BLaER1 treated with 17β-estradiol and CSF1 and Interleukin-3, amounts not matched to agents 10 nM and 100 nM (cell line): ENCODE results near the gene CYSTM1.

Experiments used
- H3K27ac ChIP-seq, 11 experiments: shearing (Covaris generic); formaldehyde crosslinking; 2 replicates each; pipeline ENCODE4 v1.8.1; 2022
- H3K27me3 ChIP-seq, 11 experiments: shearing (Covaris generic); formaldehyde crosslinking; 2 replicates each; pipeline ENCODE4 v1.8.1; 2022
- H3K36me3 ChIP-seq, 11 experiments: shearing (Covaris generic); formaldehyde crosslinking; 2 replicates each; pipeline ENCODE4 v1.8.1; 2022
- H3K4me1 ChIP-seq, 10 experiments: shearing (Covaris generic); formaldehyde crosslinking; 2 replicates each; pipeline ENCODE4 v1.8.1; 2022
- H3K4me2 ChIP-seq, 11 experiments: shearing (Covaris generic); formaldehyde crosslinking; 2 replicates each; pipeline ENCODE4 v1.8.1; 2022
- H3K4me3 ChIP-seq, 10 experiments: shearing (Covaris generic); formaldehyde crosslinking; 2 replicates each; pipeline ENCODE4 v1.8.1; 2022
- H3K9ac ChIP-seq, 11 experiments: shearing (Covaris generic); formaldehyde crosslinking; 2 replicates each; pipeline ENCODE4 v1.8.1; 2022
- H3K9me3 ChIP-seq, 11 experiments: shearing (Covaris generic); formaldehyde crosslinking; replicated peaks in 1 of 11; 2 replicates each; pipeline ENCODE4 v1.8.1; 2022
- H4K20me1 ChIP-seq, 11 experiments: shearing (Covaris generic); formaldehyde crosslinking; 2 replicates each; pipeline ENCODE4 v1.8.1; 2022
- Cebpa-rat ChIP-seq, 11 experiments: shearing (Covaris generic); IDR thresholded peaks; 2 replicates each; pipeline ENCODE4 v1.8.1; 2022

The CYSTM1 gene

DNA sequence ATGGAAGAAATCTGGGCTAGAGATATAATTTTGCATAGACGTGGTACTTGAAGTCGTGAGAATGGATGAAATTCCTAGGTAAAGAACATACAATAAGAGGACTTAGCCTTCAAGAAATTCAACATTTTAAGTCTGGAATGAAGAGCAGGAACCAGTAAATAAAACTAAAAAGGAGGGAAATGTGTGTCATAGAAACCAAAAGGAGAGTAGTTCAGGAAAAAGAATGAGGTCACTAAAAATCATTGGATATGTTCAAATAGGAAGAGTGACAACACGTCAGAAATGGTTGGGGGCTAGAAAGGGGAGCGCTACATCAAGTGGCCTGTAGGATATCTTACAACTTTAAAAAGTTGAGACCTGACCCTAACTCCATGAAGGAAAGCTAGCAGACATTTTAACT lies 83.9 kb downstream of the CYSTM1 start:
- H3K9ac ChIP-seq = no peak overlapping the region
- H3K9me3 ChIP-seq = peaks cover 0 to 18% (median 14%) of the 10 kb centered on the region in 11 experiments; a peak in 14 of 22 replicates
- H3K4me3 ChIP-seq = no peak overlapping the region
- peaks cover 7 to 75% (median 51%) of the 10 kb centered on the region in 10 experiments for H3K4me1 ChIP-seq
- peaks cover 0 to 17% (median 0%) of the 10 kb centered on the region in 11 experiments; a peak in 3 of 22 replicates for H4K20me1 ChIP-seq
- H3K36me3 ChIP-seq = peaks cover 22 to 74% (median 52%) of the 10 kb centered on the region in 11 experiments
- H3K27me3 ChIP-seq = no peaks in the 10 kb centered on the region
- no peak overlapping the region for H3K27ac ChIP-seq
- no peak overlapping the region for H3K4me2 ChIP-seq
- TF ChIP-seq Cebpa-rat (IDR thresholded peaks at IDR 0.05) = no peak

DNA sequence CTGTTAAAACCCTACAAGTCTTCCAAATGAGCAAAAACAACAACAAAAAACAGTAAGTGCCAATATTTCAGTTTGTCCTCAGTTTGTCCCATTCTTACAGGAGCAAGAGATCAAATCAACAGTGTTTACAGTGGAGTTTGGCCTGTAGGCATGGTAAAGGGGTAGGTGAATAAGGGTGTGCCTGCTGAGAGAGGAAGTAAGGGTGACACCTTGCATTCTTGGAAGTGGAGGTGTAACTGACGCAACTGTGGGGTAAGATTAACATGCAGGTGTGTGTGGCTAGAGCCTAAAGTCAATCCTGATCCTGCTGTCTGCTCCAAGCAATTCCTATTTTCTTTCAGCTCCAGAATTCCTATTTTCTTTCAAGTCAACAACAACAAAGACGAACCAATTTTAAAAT lies 84.5 kb downstream of the CYSTM1 start:
- TF ChIP-seq Cebpa-rat (IDR thresholded peaks at IDR 0.05) = no peak
- Histone ChIP-seq H3K27me3 (no peaks in the 10 kb centered on the region), H3K27ac (no peak overlapping the region), H3K4me1 (peaks cover under 1 to 69% (median 44%) of the 10 kb centered on the region in 10 experiments), H3K9ac (no peak overlapping the region), H3K4me2 (no peak overlapping the region), H4K20me1 (peaks cover 0 to 17% (median 0%) of the 10 kb centered on the region in 11 experiments; a peak in 3 of 22 replicates), H3K4me3 (no peak overlapping the region), H3K9me3 (peaks cover 0 to 18% (median 14%) of the 10 kb centered on the region in 11 experiments; a peak in 14 of 22 replicates), H3K36me3 (peaks cover 22 to 71% (median 52%) of the 10 kb centered on the region in 11 experiments)

DNA sequence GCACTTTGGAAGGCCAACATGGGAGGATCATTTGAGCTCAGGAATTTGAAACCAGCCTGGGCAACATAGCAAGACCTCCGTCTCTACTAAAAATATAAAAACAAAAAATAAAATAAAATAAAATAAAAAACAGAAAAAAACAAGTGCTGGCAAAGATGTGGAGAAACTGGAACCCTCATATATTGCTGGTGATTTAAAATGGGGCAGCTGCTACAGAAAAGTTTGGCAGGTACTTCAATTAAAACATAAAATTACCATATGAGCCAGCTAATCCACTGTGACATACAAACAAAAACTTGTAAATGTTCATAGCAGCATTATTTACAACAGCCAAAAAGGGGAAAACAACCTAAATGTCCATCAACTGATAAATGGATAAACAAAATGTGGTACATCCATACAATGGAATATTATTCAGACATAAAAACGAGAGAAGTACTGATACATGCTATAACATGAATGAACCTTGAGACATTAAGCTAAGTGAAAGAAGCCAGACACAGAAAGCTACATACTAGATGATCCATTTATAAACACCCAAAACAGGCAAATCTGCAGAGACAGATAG lies 85.2 kb downstream of the CYSTM1 start:
- Histone ChIP-seq H3K36me3 (peaks cover 22 to 64% (median 49%) of the 10 kb centered on the region in 11 experiments), H3K4me1 (peaks cover 2 to 65% (median 40%) of the 10 kb centered on the region in 10 experiments; a peak in 19 of 20 replicates), H3K27me3 (no peaks in the 10 kb centered on the region), H3K4me3 (no peak overlapping the region), H3K4me2 (peak overlapping the region in 2 of 11 experiments; percentile 72 to 75; a peak in 2 of 22 replicates), H4K20me1 (peaks cover 0 to 17% (median 0%) of the 10 kb centered on the region in 11 experiments; a peak in 3 of 22 replicates), H3K9ac (no peak overlapping the region), H3K27ac (no peak overlapping the region), H3K9me3 (peaks cover 0 to 18% (median 14%) of the 10 kb centered on the region in 11 experiments; a peak in 14 of 22 replicates)
- no peak for TF ChIP-seq Cebpa-rat (IDR thresholded peaks at IDR 0.05)

DNA sequence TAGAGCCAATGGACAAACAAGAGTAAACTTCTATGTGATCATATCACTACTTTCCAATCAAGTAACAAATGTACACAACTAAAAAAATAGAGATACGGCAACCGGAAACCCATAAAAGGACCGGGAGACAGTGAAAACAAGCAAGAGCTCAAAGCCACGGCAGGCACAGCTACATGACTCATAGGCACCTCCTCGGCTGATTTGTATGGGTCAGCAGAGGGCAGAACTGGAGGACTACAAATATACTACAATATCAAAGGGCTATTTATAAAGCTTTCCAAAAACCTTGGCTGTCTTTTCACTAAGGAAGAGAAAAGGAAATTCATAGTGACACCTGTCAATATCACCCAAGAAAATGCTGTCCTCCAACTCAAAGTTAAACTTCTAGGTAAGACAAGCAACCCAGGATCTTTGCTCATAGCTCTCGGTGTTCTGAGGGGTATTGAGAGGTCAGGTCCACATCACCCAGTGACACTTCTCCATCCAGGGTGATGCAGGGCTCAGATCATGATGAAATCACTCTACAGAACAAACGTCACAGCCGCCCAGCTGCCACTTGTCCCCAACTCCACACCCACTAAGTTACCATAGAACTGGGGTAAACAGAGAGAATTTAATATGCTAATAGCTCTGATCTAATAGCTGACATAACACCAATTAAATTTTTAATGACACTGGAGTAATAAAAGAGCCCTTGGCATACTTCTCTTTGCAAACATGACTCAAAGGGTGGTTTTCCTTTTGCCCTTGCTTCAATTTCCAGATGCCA lies 86.6 kb downstream of the CYSTM1 start:
- no peak for TF ChIP-seq Cebpa-rat (IDR thresholded peaks at IDR 0.05)
- H3K36me3 ChIP-seq = peaks cover 22 to 60% (median 48%) of the 10 kb centered on the region in 11 experiments
- H3K4me2 ChIP-seq = peak overlapping the region in 5 of 11 experiments; percentile 20 to 75 (median 46); a peak in 9 of 22 replicates
- H3K4me1 ChIP-seq = peaks cover 16 to 65% (median 41%) of the 10 kb centered on the region in 10 experiments
- H3K27me3 ChIP-seq = no peaks in the 10 kb centered on the region
- H3K9me3 ChIP-seq = peaks cover 0 to 18% (median 14%) of the 10 kb centered on the region in 11 experiments; a peak in 14 of 22 replicates
- H3K4me3 ChIP-seq = no peak overlapping the region
- peak overlapping the region in 3 of 11 experiments; percentile 11 to 47 (median 36); a peak in 4 of 22 replicates for H3K9ac ChIP-seq
- peaks cover 0 to 24% (median 0%) of the 10 kb centered on the region in 11 experiments; a peak in 6 of 22 replicates for H4K20me1 ChIP-seq
- peak overlapping the region in 4 of 11 experiments; percentile 39 to 61 (median 51); a peak in 9 of 22 replicates for H3K27ac ChIP-seq

DNA sequence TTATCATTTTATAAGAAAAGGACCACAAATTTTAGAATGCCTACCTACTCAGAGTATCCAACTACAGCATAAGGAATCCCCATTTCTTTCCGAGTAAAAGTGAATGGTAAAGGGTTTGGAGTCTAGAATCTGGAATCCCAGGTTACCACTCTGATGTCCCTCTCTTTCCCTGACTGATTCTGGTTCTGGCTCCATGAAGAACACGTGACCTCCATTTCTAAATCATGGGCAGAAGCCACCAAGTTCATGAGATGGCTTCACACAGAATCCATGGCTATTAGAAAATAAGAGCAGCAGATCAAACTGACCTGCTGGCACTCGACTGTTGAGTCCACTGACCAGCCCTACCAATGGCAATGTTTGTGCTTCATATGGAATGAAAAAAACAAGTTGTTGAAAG lies 87.2 kb downstream of the CYSTM1 start:
- H3K27ac ChIP-seq = peak overlapping the region in 4 of 11 experiments; percentile 39 to 61 (median 51); a peak in 8 of 22 replicates
- peaks cover 22 to 60% (median 48%) of the 10 kb centered on the region in 11 experiments for H3K36me3 ChIP-seq
- H3K27me3 ChIP-seq = no peaks in the 10 kb centered on the region

DNA sequence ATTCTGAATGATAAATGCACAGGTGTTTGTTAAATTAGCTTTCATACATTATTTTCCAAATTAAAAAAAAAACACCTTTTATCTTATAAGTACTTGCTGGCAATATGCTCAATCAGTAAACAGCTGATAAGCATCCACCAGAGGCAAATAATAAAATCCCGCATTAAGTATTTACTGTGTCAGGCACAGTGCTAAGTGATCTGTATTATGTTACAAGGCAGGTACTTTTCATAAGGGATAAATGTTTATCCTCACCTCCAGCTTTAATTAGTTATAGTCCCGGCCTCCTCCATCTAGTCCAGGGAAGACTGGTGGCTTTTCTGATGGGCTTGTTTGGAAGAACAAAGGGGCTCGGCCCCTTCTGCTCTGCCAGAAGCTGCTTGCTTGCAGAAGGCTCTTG lies 87.9 kb downstream of the CYSTM1 start:
- Histone ChIP-seq H4K20me1 (peaks cover 0 to 33% (median 0%) of the 10 kb centered on the region in 11 experiments; a peak in 7 of 22 replicates), H3K36me3 (peaks cover 21 to 55% (median 42%) of the 10 kb centered on the region in 11 experiments), H3K9me3 (peaks cover 0 to 18% (median 14%) of the 10 kb centered on the region in 11 experiments; a peak in 14 of 22 replicates), H3K27ac (no peak overlapping the region), H3K27me3 (no peaks in the 10 kb centered on the region), H3K4me2 (0 out of 22 replicates have a peak overlapping the region, but pooled peaks of 1 of the 11 experiments have one; percentile 46), H3K4me1 (peaks cover 29 to 66% (median 45%) of the 10 kb centered on the region in 10 experiments), H3K4me3 (no peak overlapping the region), H3K9ac (no peak overlapping the region)
- TF ChIP-seq Cebpa-rat (IDR thresholded peaks at IDR 0.05) = no peak

More for the DNA sequence above, 87.2 kb downstream of the CYSTM1 start:
- Histone ChIP-seq H3K4me2 (peak overlapping the region in 5 of 11 experiments; percentile 8 to 75 (median 46); a peak in 9 of 22 replicates), H3K4me1 (peaks cover 23 to 66% (median 44%) of the 10 kb centered on the region in 10 experiments), H3K4me3 (no peak overlapping the region), H4K20me1 (peaks cover 0 to 31% (median 0%) of the 10 kb centered on the region in 11 experiments; a peak in 7 of 22 replicates), H3K9me3 (peaks cover 0 to 18% (median 14%) of the 10 kb centered on the region in 11 experiments; a peak in 14 of 22 replicates), H3K9ac (peak overlapping the region in 1 of 11 experiments; percentile 47; a peak in 1 of 22 replicates)
- TF ChIP-seq Cebpa-rat (IDR thresholded peaks at IDR 0.05) = no peak

DNA sequence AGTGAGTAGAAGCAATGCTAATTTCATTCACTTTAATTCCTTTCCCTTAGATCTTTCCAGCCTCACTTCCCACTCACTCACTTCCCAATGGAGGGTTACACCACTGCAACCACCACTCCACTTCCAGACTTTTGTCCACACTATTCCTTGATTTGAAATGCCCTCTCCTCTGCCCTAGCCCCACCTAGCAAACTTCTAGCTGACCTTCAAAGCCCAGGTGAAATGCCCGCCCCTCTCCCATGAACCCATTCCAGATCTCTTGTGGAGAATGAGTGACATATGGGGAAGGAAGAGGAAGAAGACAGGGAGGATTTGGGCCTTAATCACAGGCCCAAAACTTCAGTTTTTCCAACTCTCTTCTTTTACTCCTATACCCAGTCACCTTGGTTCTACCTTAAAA lies 90.9 kb downstream of the CYSTM1 start:
- no peaks in the 10 kb centered on the region for H3K27me3 ChIP-seq
- H3K36me3 ChIP-seq = peaks cover 5 to 43% (median 20%) of the 10 kb centered on the region in 11 experiments; a peak in 17 of 22 replicates
- peaks cover 0 to 2% (median under 1%) of the 10 kb centered on the region in 11 experiments; a peak in 6 of 22 replicates for H3K9me3 ChIP-seq
- peaks cover 37 to 61% (median 48%) of the 10 kb centered on the region in 10 experiments for H3K4me1 ChIP-seq
- H3K4me3 ChIP-seq = no peak overlapping the region
- peaks cover 0 to 30% (median 0%) of the 10 kb centered on the region in 11 experiments; a peak in 7 of 22 replicates for H4K20me1 ChIP-seq
- H3K27ac ChIP-seq = no peak overlapping the region; a peak in 1 of 22 replicates
- peak overlapping the region in 1 of 11 experiments; percentile 49; a peak in 1 of 22 replicates for H3K9ac ChIP-seq
- peak overlapping the region; percentile 75 to 93 (median 85); a peak in 20 of 22 replicates for H3K4me2 ChIP-seq
- no peak for TF ChIP-seq Cebpa-rat (IDR thresholded peaks at IDR 0.05)

DNA sequence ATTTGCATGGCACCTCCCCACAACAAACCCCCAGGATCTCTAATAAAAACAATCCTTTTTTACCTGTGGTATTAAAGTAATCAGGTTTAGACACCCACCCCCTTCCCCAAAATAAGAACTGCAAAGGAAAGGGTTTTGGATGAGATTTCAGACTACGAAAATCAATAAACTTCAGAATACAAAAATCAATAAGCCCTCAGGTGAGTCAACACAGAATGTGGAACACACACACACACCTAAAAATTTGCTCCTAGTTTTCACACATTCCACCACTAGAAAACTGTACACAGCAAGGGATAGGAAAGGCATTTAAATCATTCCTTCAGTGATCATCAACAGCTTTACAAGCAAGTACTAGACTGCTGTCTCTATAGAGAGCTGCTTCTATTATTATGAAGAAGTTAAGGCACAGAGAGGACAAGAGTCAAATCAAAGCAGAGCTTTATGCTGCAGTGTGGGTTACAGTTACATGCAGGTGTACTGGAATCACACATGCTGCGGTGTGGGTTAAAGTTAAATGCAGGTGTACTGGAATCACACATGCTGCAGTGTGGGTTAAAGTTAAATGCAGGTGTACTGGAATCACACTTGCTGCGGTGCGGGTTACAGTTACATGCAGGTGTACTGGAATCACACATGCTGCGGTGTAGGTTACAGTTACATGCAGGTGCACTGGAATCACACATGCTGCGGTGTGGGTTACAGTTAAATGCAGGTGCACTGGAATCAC lies 91.6 kb downstream of the CYSTM1 start:
- H3K4me2 ChIP-seq = peak overlapping the region; percentile 75 to 93 (median 85)
- peaks cover 0 to 24% (median 0%) of the 10 kb centered on the region in 11 experiments; a peak in 7 of 22 replicates for H4K20me1 ChIP-seq
- H3K36me3 ChIP-seq = peaks cover 4 to 37% (median 19%) of the 10 kb centered on the region in 11 experiments; a peak in 14 of 22 replicates
- no peaks in the 10 kb centered on the region for H3K27me3 ChIP-seq
- no peak for TF ChIP-seq Cebpa-rat (IDR thresholded peaks at IDR 0.05)
- H3K27ac ChIP-seq = peak overlapping the region in 8 of 11 experiments; percentile 30 to 74 (median 56); a peak in 11 of 22 replicates
- 0 out of 20 replicates have a peak overlapping the region, but pooled peaks of 3 of the 10 experiments have one; percentile 18 to 24 (median 24) for H3K4me3 ChIP-seq
- peaks cover 37 to 53% (median 41%) of the 10 kb centered on the region in 10 experiments for H3K4me1 ChIP-seq
- H3K9ac ChIP-seq = peak overlapping the region in 8 of 11 experiments; percentile 23 to 71 (median 52); a peak in 13 of 22 replicates
- H3K9me3 ChIP-seq = no peaks in the 10 kb centered on the region
